Thoracic aorta (tissue), 2 donors: Measurements from ENCODE around the gene POLR2H. TPM values are rescaled to one million over a fixed set of nuclear protein-coding genes. Genes with fewer than 3 reads are reported as not detected.

Experiments used
- ATAC-seq: fragments of 150-250 bp; one replicate; pipeline ENCODE4 v1.8.0; 2017; ENCODE audit warnings: low read depth; ENCODE audit not compliant: insufficient number of reproducible peaks, low FRiP score
- DNase-seq: peaks from one replicate; pipeline ENCODE4 v3.0.0-alpha.2; 2020; ENCODE audit warnings: low spot score
- H3K27ac ChIP-seq, 2 donors: fragments of 200-600 bp; sonication (generic); 1 replicate in 1 of 2; 2 replicates in 1 of 2; pipeline ENCODE4 v1.5.1; 2016; ENCODE audit warnings: mild to moderate bottlenecking in 2 of 2, moderate library complexity in 2 of 2
- H3K27me3 ChIP-seq: fragments of 200-600 bp; sonication (generic); replicated peaks from 2 replicates; pipeline ENCODE4 v1.6.0; 2016; ENCODE audit warnings: mild to moderate bottlenecking; ENCODE audit not compliant: insufficient read depth
- H3K36me3 ChIP-seq: fragments of 200-600 bp; sonication (generic); one replicate; pipeline ENCODE4 v1.5.1; 2016
- H3K4me1 ChIP-seq, 2 donors: fragments of 200-600 bp; sonication (generic); 1 replicate in 1 of 2; 2 replicates in 1 of 2; pipeline versions ENCODE4 v1.5.1 to v1.6.0; 2016; ENCODE audit warnings: low read depth in 2 of 2, mild to moderate bottlenecking in 1 of 2; ENCODE audit not compliant: control insufficient read depth in 1 of 2
- H3K4me3 ChIP-seq: fragments of 200-600 bp; sonication (generic); 2 replicates; pipeline ENCODE4 v1.5.1; 2016; ENCODE audit warnings: mild to moderate bottlenecking
- H3K9me3 ChIP-seq: fragments of 200-600 bp; sonication (generic); 2 replicates; pipeline ENCODE4 v1.5.1; 2016
- CTCF ChIP-seq: fragments of 200-600 bp; sonication (generic); IDR thresholded peaks from one replicate; pipeline ENCODE4 v1.5.1; 2019; ENCODE audit warnings: antibody characterized with exemption
- total RNA-seq, 2 donors: library from RNA; depleted of rRNA; stranded (reverse); fragments of >200 nt; gene quantifications; one replicate each; pipeline versions ENCODE4 v1.1.0 to v1.2.3, GENCODE V29; 2016

Gene POLR2H
- total RNA-seq, 2 donors from 2014 or later = 49.5 to 53.7 TPM

- H3K27ac ChIP-seq = no peak overlapping the region
- no peak for TF ChIP-seq CTCF
- no peaks in the 10 kb centered on the region for H3K27me3 ChIP-seq
- H3K4me3 ChIP-seq = no peak overlapping the region
- peaks cover 18 to 36% of the 10 kb centered on the region in 2 donors for H3K4me1 ChIP-seq
- H3K36me3 ChIP-seq = no peaks in the 10 kb centered on the region
- DNase-seq (no peak), ATAC-seq (no peak)
- H3K9me3 ChIP-seq = no peaks in the 10 kb centered on the region
These were observed 11.4 kb downstream of the POLR2H start for GRCh38 chr3:184372911-184373310.

- Histone ChIP-seq H3K27ac (no peak overlapping the region), H3K9me3 (no peaks in the 10 kb centered on the region), H3K4me3 (no peak overlapping the region), H3K4me1 (peaks cover 15 to 31% of the 10 kb centered on the region in 2 donors), H3K36me3 (no peaks in the 10 kb centered on the region), H3K27me3 (no peaks in the 10 kb centered on the region)
- no peak for DNase-seq
- TF ChIP-seq CTCF = no peak
- no peak for ATAC-seq
These were observed 11.9 kb downstream of the POLR2H start for GRCh38 chr3:184373422-184373821.

GRCh38 chr3:184375747-184376461 lies 14.4 kb downstream of the POLR2H start:
- H3K27ac ChIP-seq = no peak overlapping the region
- DNase-seq = no peak
- peaks cover 2 to 14% of the 10 kb centered on the region in 2 donors for H3K4me1 ChIP-seq
- no peak overlapping the region for H3K4me3 ChIP-seq
- ATAC-seq = no peak
- no peaks in the 10 kb centered on the region for H3K9me3 ChIP-seq
- TF ChIP-seq CTCF = no peak
- no peaks in the 10 kb centered on the region for H3K36me3 ChIP-seq
- no peaks in the 10 kb centered on the region for H3K27me3 ChIP-seq

- Histone ChIP-seq H3K36me3 (no peaks in the 10 kb centered on the region), H3K4me3 (no peak overlapping the region), H3K4me1 (peaks cover 4 to 13% of the 10 kb centered on the region in 2 donors), H3K27me3 (no peaks in the 10 kb centered on the region), H3K27ac (no peak overlapping the region), H3K9me3 (no peaks in the 10 kb centered on the region)
- TF ChIP-seq CTCF = no peak
- ATAC-seq (no peak), DNase-seq (no peak)
These were observed 15.9 kb downstream of the POLR2H start for GRCh38 chr3:184377374-184377773.

GRCh38 chr3:184377882-184378445 lies 16.5 kb downstream of the POLR2H start, which contains the start of gene THPO:
THPO (minus strand) TSS chr3:184378207; CDS start chr3:184376259, 1,948 bp downstream.
- no peak within 1 kb of the TSS for H3K4me3 ChIP-seq
- ATAC-seq (no peak), DNase-seq (no peak)
- H3K4me1 ChIP-seq = peaks cover 4 to 13% of the 10 kb centered on the region in 2 donors
- no peaks in the 10 kb centered on the region for H3K9me3 ChIP-seq
- no peak for TF ChIP-seq CTCF
- H3K27me3 ChIP-seq = no peaks in the 10 kb centered on the region
- no peak within 1 kb of the TSS for H3K27ac ChIP-seq
- no peaks in the 10 kb centered on the region for H3K36me3 ChIP-seq
